K562 (cell line): Measurements from ENCODE around the gene COL6A2. TPM values are rescaled to one million over a fixed set of nuclear protein-coding genes. Genes with fewer than 3 reads are reported as not detected.

Experiments used
- ATAC-seq: fragments of 200-7000 bp; cut with Tn5 transposase; 3 replicates; pipeline ENCODE4 v1.9.1; 2020; ENCODE audit warnings: moderate library complexity
- BruUV-seq: library from RNA; stranded (reverse); fragments of 400-500 nt; replicated peaks from 2 replicates; lab custom pipeline; 2021; lab: Mats Ljungman, UMichigan
- CTCF ChIA-PET: fragments of 300-600 bp; formaldehyde crosslinking; extraction: SDS; loops from one replicate; lab custom pipeline; 2021; ENCODE audit warnings: low intra/inter-chr PET ratio; lab: Yijun Ruan, JAX
- POLR2A ChIA-PET: fragments of 300-600, 350-650 bp; sonication (Branson Sonifier 250); formaldehyde crosslinking; extraction: SDS; loops from one replicate; lab custom pipeline; 2021; ENCODE audit warnings: antibody characterized with exemption, inconsistent platforms; lab: Yijun Ruan, JAX
- DNase-seq, 4 experiments: peaks; one replicate each; pipeline versions ENCODE4 v3.0.0 to v3.0.0-alpha.2; 2011 to 2018; ENCODE audit warnings: low spot score in 3 of 4, mixed read lengths in 3 of 4; ENCODE audit errors: extremely low read depth in 1 of 4
- FAIRE-seq: peaks from 2 replicates; lab custom pipeline; 2011; peaks lifted over from hg19 to GRCh38; lab: Jason Lieb, UNC
- H2AFZ ChIP-seq: 2 replicates; pipeline ENCODE4 v1.6.0; 2011; ENCODE audit warnings: low read depth, low read length, control low read depth, inconsistent platforms
- H3K27ac ChIP-seq: fragments of 200-600 bp; 3 replicates; pipeline ENCODE4 v1.8.0; 2011; ENCODE audit warnings: low read depth, mild to moderate bottlenecking, control low read depth, inconsistent platforms, low read length, moderate library complexity, mixed read lengths; ENCODE audit errors: extremely low read depth
- H3K27me3 ChIP-seq, 2 experiments: fragments of 300-600 bp in 1 of 2; 2 replicates in 1 of 2; 3 replicates in 1 of 2; pipeline versions ENCODE4 v1.6.0 to v1.8.0; 2011; ENCODE audit warnings: inconsistent platforms in 2 of 2, low read length in 2 of 2, mild to moderate bottlenecking in 1 of 2, mixed read lengths in 1 of 2, moderate library complexity in 1 of 2; ENCODE audit not compliant: control insufficient read depth in 2 of 2, insufficient read depth in 2 of 2
- H3K36me3 ChIP-seq: fragments of 300-600 bp; 3 replicates; pipeline ENCODE4 v1.8.0; 2011; ENCODE audit warnings: mild to moderate bottlenecking, low read length, inconsistent platforms; ENCODE audit not compliant: control insufficient read depth, insufficient read depth
- H3K4me1 ChIP-seq, 2 experiments: fragments of 200-600 bp in 1 of 2; replicated peaks in 1 of 2; 2 replicates in 1 of 2; 3 replicates in 1 of 2; pipeline versions ENCODE4 v1.5.1 to v1.8.0; 2011; ENCODE audit warnings: inconsistent platforms in 2 of 2, low read length in 2 of 2, mild to moderate bottlenecking in 1 of 2, mixed read lengths in 1 of 2, moderate library complexity in 1 of 2; ENCODE audit not compliant: control insufficient read depth in 2 of 2, insufficient read depth in 2 of 2
- H3K4me2 ChIP-seq: 2 replicates; pipeline ENCODE4 v1.6.1; 2011; ENCODE audit warnings: low read length, control low read depth, inconsistent platforms, mixed read lengths; ENCODE audit not compliant: insufficient read depth
- H3K4me3 ChIP-seq: fragments of 200-600 bp; sonication (generic), shearing (Covaris generic); 2 replicates; pipeline ENCODE4 v1.5.1; 2016; ENCODE audit warnings: control low read depth, inconsistent platforms
- H3K79me2 ChIP-seq: fragments of 200-600 bp; 3 replicates; pipeline ENCODE4 v1.8.0; 2011; ENCODE audit warnings: low read length, inconsistent platforms; ENCODE audit not compliant: control insufficient read depth, insufficient read depth
- H3K9ac ChIP-seq, 2 experiments: 2 replicates each; pipeline versions ENCODE4 v1.6.0 to v1.6.1; 2011; ENCODE audit warnings: low read depth in 2 of 2, low read length in 2 of 2, control low read depth in 1 of 2, inconsistent platforms in 1 of 2, mild to moderate bottlenecking in 1 of 2, mixed read lengths in 1 of 2; ENCODE audit not compliant: insufficient read depth in 1 of 2
- H3K9me1 ChIP-seq: one replicate; pipeline ENCODE4 v1.6.0; 2011; ENCODE audit warnings: inconsistent platforms, mild to moderate bottlenecking, low read length, moderate library complexity; ENCODE audit not compliant: control insufficient read depth, insufficient read depth
- H3K9me3 ChIP-seq: replicated peaks from 2 replicates; pipeline ENCODE4 v1.5.1; 2011; ENCODE audit warnings: low read depth, low read length, inconsistent platforms; ENCODE audit not compliant: control insufficient read depth, insufficient read depth
- H4K20me1 ChIP-seq: replicated peaks from 2 replicates; pipeline ENCODE4 v1.6.1; 2011; ENCODE audit warnings: low read length, inconsistent platforms, mixed read lengths; ENCODE audit not compliant: control insufficient read depth, insufficient read depth
- CTCF ChIP-seq, 3 experiments: IDR thresholded peaks in 2 of 3; conservative IDR thresholded peaks in 1 of 3; 2 replicates each; pipeline ENCODE4 v1.5.1; 2011 to 2012; ENCODE audit warnings: low read length in 3 of 3, mild to moderate bottlenecking in 3 of 3, control low read depth in 2 of 3, improper control_type of control experiment in 1 of 3, inconsistent platforms in 1 of 3, low read depth in 1 of 3, mixed read lengths in 1 of 3, moderate library complexity in 1 of 3; ENCODE audit not compliant: insufficient read depth in 2 of 3
- HDGF ChIP-seq: fragments of 450-650 bp; IDR thresholded peaks from 2 replicates; pipeline ENCODE4 v1.6.1; 2016
- HLTF ChIP-seq: fragments of 450-650 bp; IDR thresholded peaks from 2 replicates; pipeline ENCODE4 v1.6.1; 2016
- MLX ChIP-seq, 2 experiments: fragments of 450-650 bp in 1 of 2; sonication (generic) in 1 of 2; formaldehyde crosslinking; conservative IDR thresholded peaks; 2 replicates each; pipeline versions ENCODE4 v1.4.0 to v1.8.1; 2020 to 2022; ENCODE audit warnings: mild to moderate bottlenecking in 1 of 2, missing genetic modification reagents in 1 of 2
- PKNOX1 ChIP-seq: fragments of 450-650 bp; IDR thresholded peaks from 2 replicates; pipeline ENCODE4 v1.6.1; 2016
- POLR2G ChIP-seq: fragments of 200-400 bp; formaldehyde crosslinking; IDR thresholded peaks from 2 replicates; pipeline ENCODE4 v1.6.1; 2017; ENCODE audit warnings: low read depth, mild to moderate bottlenecking, antibody characterized with exemption, low read length, moderate library complexity
- TSC22D4 ChIP-seq: fragments of 450-650 bp; IDR thresholded peaks from 2 replicates; pipeline ENCODE4 v1.6.1; 2016; ENCODE audit warnings: missing genetic modification characterization, missing biosample characterization, control low read depth
- ZNF217 ChIP-seq: sonication (generic); formaldehyde crosslinking; IDR thresholded peaks from 2 replicates; pipeline ENCODE4 v1.8.0; 2022; ENCODE audit warnings: mild to moderate bottlenecking, missing genetic modification reagents
- WGBS: fragments of 100-300 bp; shearing (Covaris generic); methylation state at CpG from one replicate; pipeline ENCODE4 v1.1.6; 2016; ENCODE audit warnings: low coverage, mixed read lengths; ENCODE audit not compliant: insufficient coverage; ENCODE audit errors: missing lambda C conversion rate; 5-methylcytosine and 5-hydroxymethylcytosine counted together
- in situ Hi-C: fragments of 300-500 bp; cut with MboI; formaldehyde crosslinking; loops from 4 replicates; pipeline ENCODE4 v1.15.0; 2018; ENCODE audit warnings: inconsistent platforms, mixed read lengths
- intact Hi-C: fragments of 100-400 bp; cut with micrococcal nuclease; formaldehyde crosslinking; loops from 2 replicates; pipeline ENCODE4 v1.14.2; 2022
- polyA plus RNA-seq, 8 experiments: library from polyadenylated mRNA; depleted of rRNA in 4 of 8; stranded (reverse) in 5 of 8; unstranded in 3 of 8; fragments of >200 nt; fragmentation: Nextera tagmentation in 2 of 8; fragmentation: Illumina TruSeq in 1 of 8; extraction: Ambion mirVana in 2 of 8; extraction: Trizol in 1 of 8; gene quantifications; 2 replicates each; pipeline versions ENCODE4 v1.2.1 to v1.2.3, GENCODE V29; 2011 to 2014; ENCODE audit warnings: inconsistent platforms in 1 of 8, missing spikeins in 1 of 8
- total RNA-seq, 7 experiments: library from RNA; depleted of rRNA in 6 of 7; stranded (reverse); fragments of >200 nt in 6 of 7; fragmentation: Illumina TruSeq in 2 of 7; extraction: Trizol in 2 of 7; gene quantifications; 2 replicates each; pipeline versions ENCODE4 v1.2.1 to v1.2.3, GENCODE V29; 2011 to 2021; ENCODE audit warnings: low replicate concordance in 1 of 7
- TF ChIP-seq, protein P1 (sequence below): fragments of 250-450 bp; sonication (Bioruptor Pico); IDR thresholded peaks from 2 replicates; pipeline ENCODE4 v1.4.0; 2020; ENCODE audit warnings: borderline replicate concordance

COL6A2 gene
- total and polyA plus RNA-seq, 9 of the 15 experiments (the other 6 are each of a cell fraction or from before 2014, with no cell fraction given): 0.07 to 1.1 (median 0.24) TPM; not detected in 3

GRCh38 chr21:46137908-46138307, 40.0 kb downstream of the COL6A2 start:
- Histone ChIP-seq H3K9ac (no peak overlapping the region), H3K27ac (no peak overlapping the region), H3K9me1 (no peaks in the 10 kb centered on the region), H3K27me3 (peaks cover 32 to 47% of the 10 kb centered on the region in 2 experiments; a peak in 4 of 5 replicates), H3K36me3 (no peaks in the 10 kb centered on the region), H2AFZ (no peak overlapping the region), H3K79me2 (no peaks in the 10 kb centered on the region), H3K4me3 (no peak overlapping the region), H3K4me2 (no peak overlapping the region), H4K20me1 (peaks cover 13% of the 10 kb centered on the region), H3K9me3 (peaks cover 3% of the 10 kb centered on the region; the same call in 1 of the 2 replicates), H3K4me1 (peaks cover 0 to 31% of the 10 kb centered on the region in 2 experiments; a peak in 2 of 5 replicates)
- BruUV-seq: no TSS peak
- ATAC-seq: no peak
- ChIA-PET POLR2A (no interaction called here), CTCF (no interaction called here)
- in situ Hi-C loops: no loop called here
- FAIRE-seq: no peak
- 19% methylated on average over 7 of the region's 7 CpGs for WGBS
- intact Hi-C loops: no loop called here
- no peak for TF ChIP-seq ZNF217
- no peak for DNase-seq

GRCh38 chr21:46138383-46138970, 40.6 kb downstream of the COL6A2 start:
- Histone ChIP-seq H3K9me1 (no peaks in the 10 kb centered on the region), H3K4me3 (no peak overlapping the region), H3K4me1 (peaks cover 0 to 30% of the 10 kb centered on the region in 2 experiments; a peak in 3 of 5 replicates), H3K27me3 (peaks cover 32 to 47% of the 10 kb centered on the region in 2 experiments; a peak in 4 of 5 replicates), H3K9ac (peak overlapping the region in 1 of 2 experiments; percentile 55; a peak in 1 of 4 replicates), H3K9me3 (peaks cover 3% of the 10 kb centered on the region; the same call in 1 of the 2 replicates), H4K20me1 (peaks cover 13% of the 10 kb centered on the region), H2AFZ (no peak overlapping the region), H3K27ac (no peak overlapping the region), H3K36me3 (no peaks in the 10 kb centered on the region), H3K4me2 (no peak overlapping the region), H3K79me2 (no peaks in the 10 kb centered on the region)
- ChIA-PET CTCF (no interaction called here), POLR2A (no interaction called here)
- ATAC-seq (peak; percentile 47), DNase-seq (peak in 1 of 4 experiments; percentile 25), FAIRE-seq (no peak)
- no TSS peak for BruUV-seq
- WGBS: 15% methylated on average over 22 of the region's 28 CpGs
- in situ Hi-C loops (no loop called here), intact Hi-C loops (no loop called here)
- TF ChIP-seq CTCF (IDR thresholded peaks at IDR 0.05 in 2 of 3, conservative IDR thresholded peaks at IDR 0.05 in 1 of 3; ENCODE audit: insufficient read depth in 2 of 3, low read depth in 1 of 3, low read length in 3 of 3) (0 out of 6 replicates have a peak, but pooled peaks of 1 of the 3 experiments have one; percentile 30), TSC22D4 (tag) (no peak), HLTF (no peak), PKNOX1 (no peak), POLR2G (0 out of 2 replicates have a peak, but pooled peaks have one; percentile 49), MLX (CRISPR knock-in tag; conservative IDR thresholded peaks at IDR 0.05) (no peak), HDGF (no peak)
- TF ChIP-seq, protein P1, sequence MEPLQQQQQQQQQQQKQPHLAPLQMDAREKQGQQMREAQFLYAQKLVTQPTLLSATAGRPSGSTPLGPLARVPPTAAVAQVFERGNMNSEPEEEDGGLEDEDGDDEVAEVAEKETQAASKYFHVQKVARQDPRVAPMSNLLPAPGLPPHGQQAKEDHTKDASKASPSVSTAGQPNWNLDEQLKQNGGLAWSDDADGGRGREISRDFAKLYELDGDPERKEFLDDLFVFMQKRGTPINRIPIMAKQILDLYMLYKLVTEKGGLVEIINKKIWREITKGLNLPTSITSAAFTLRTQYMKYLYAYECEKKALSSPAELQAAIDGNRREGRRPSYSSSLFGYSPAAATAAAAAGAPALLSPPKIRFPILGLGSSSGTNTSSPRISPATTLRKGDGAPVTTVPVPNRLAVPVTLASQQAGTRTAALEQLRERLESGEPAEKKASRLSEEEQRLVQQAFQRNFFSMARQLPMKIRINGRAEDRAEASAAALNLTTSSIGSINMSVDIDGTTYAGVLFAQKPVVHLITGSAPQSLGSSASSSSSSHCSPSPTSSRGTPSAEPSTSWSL (CRISPR knock-in tag): no peak
